GM19240 (cell line): ENCODE results near the gene FGFR3.
A peak's percentile ranks its signal among the peaks of the same experiment; 100 is the strongest.

Experiments
- DNase-seq: peaks from one replicate; pipeline ENCODE4 v3.0.0; 2011; ENCODE audit warnings: low spot score; ENCODE audit not compliant: insufficient read length

FGFR3 gene

GRCh38 chr4:1792832-1793495 is at the start of gene FGFR3:
TSS of gene FGFR3 (plus strand) at chr4:1793293. CDS start at chr4:1793935, 642 bp downstream.
- DNase-seq = peak; percentile 94

GRCh38 chr4:1743551-1743950 is 49.5 kb upstream of the FGFR3 start:
- no peak for DNase-seq

GRCh38 chr4:1743975-1744374 is 49.1 kb upstream of the FGFR3 start:
- no peak for DNase-seq

- no peak for DNase-seq
Measured at GRCh38 chr4:1744552-1744951, 48.5 kb upstream of the FGFR3 start.

GRCh38 chr4:1745165-1745564 is 47.9 kb upstream of the FGFR3 start:
- no peak for DNase-seq

- no peak for DNase-seq
Measured at GRCh38 chr4:1745697-1746096, 47.4 kb upstream of the FGFR3 start.

- DNase-seq = peak; percentile 90
Measured at GRCh38 chr4:1746265-1746691, 46.8 kb upstream of the FGFR3 start.

GRCh38 chr4:1746919-1747602 is 46.0 kb upstream of the FGFR3 start:
- DNase-seq = no peak

GRCh38 chr4:1747603-1747967 is 45.5 kb upstream of the FGFR3 start:
- DNase-seq = no peak

- peak; percentile 94 for DNase-seq
Measured at GRCh38 chr4:1748465-1748995, 44.6 kb upstream of the FGFR3 start.

GRCh38 chr4:1749370-1749769 is 43.7 kb upstream of the FGFR3 start:
- no peak for DNase-seq

GRCh38 chr4:1749826-1750225 is 43.3 kb upstream of the FGFR3 start:
- no peak for DNase-seq

- no peak for DNase-seq
Measured at GRCh38 chr4:1750381-1751154, 42.5 kb upstream of the FGFR3 start.

GRCh38 chr4:1751155-1751918 is 41.8 kb upstream of the FGFR3 start:
- no peak for DNase-seq

- no peak for DNase-seq
Measured at GRCh38 chr4:1751919-1752283, 41.2 kb upstream of the FGFR3 start.

GRCh38 chr4:1752284-1753041 is 40.6 kb upstream of the FGFR3 start:
- no peak for DNase-seq

GRCh38 chr4:1753294-1753696 is 39.8 kb upstream of the FGFR3 start:
- DNase-seq = no peak

GRCh38 chr4:1753697-1754311 is 39.3 kb upstream of the FGFR3 start:
- no peak for DNase-seq

- DNase-seq = no peak
Measured at GRCh38 chr4:1754336-1754735, 38.8 kb upstream of the FGFR3 start.

- no peak for DNase-seq
Measured at GRCh38 chr4:1755297-1755696, 37.8 kb upstream of the FGFR3 start.
